CD4-positive, alpha-beta T cell treated with Interleukin-1 beta for 1 hour (primary cell): ENCODE results near the gene TOMM70.
"Not testable (repeated sequence)": the region's sequence is repeated elsewhere in the genome, so short reads cannot be mapped to it uniquely, and the experiment has no call there.

Source experiments
- DNase-seq, 2 donors: peaks; one replicate each; pipeline ENCODE4 v3.0.0-alpha.2; 2020 to 2022

The TOMM70 gene

GRCh38 chr3:100400780-100401673 is at the start of gene TOMM70, which contains the start of gene LNP1:
TSS of gene TOMM70 (minus strand) at chr3:100401089. CDS start at chr3:100400949, 140 bp downstream.
TSS of gene LNP1 (plus strand) at chr3:100401539. CDS start at chr3:100429730, 28,191 bp downstream.
- DNase-seq = peak; percentile 92

- no peak for DNase-seq
Measured at GRCh38 chr3:100449214-100449613, 48.3 kb upstream of the TOMM70 start.

DNA sequence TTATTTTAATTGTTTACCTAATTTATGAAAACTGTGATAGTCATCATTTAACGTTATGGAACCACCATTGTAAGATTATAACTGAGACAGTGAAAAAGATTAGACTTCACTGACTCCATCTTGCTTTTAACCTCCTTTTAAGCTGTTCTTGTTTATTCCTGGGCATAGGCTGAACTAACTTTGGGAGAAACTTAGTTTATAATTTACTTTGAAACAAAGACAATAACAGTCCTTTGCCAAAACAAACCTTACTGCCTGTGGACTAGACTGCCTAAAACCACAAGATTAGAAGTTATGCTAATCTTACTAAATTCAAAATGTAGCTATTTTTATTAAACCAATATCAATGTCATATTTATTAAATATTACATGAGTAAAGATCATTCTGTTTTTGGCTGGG is 47.2 kb upstream of the TOMM70 start:
- DNase-seq = no peak

- not testable (repeated sequence) for DNase-seq
Measured at GRCh38 chr3:100447067-100447466, 46.2 kb upstream of the TOMM70 start.

DNA sequence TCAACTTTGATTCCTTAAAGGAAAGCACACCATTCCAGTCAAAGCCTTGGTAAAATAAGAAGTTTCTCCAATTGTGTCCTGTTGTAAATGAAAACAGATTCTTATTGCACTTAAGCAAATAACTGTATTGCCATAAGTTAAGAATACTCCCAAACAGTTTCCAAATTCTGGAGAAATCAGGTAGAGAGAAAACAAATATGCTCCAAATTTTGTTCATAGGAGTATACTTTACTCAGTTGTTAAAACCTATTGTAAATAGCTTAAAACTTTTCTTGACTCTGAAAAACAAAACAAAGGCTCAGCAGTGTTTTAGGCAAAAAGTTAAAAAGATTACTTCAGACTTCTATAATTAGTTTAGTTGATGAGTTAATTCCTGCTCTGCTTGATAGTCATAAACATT is 42.8 kb upstream of the TOMM70 start:
- no peak for DNase-seq

DNA sequence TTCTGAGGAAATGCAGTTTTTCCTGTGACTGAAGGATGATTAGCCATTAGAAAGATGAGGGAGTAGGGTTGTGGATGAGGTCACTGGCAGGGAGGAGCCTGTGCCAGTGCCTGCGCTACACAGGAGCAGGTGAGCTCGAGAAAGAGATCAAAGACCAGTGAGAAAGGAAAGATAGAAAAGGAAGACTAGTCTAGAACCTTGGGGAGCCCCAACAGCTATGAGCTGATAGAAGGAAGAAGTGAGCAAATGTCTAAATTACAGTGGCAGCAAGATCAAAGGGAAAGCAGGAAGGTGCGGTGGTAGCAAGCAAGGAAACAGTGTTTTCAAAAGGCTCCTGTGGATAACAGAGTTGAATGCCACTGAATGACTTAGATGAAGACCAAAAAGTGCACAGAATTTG is 40.0 kb upstream of the TOMM70 start:
- DNase-seq = no peak

- no peak for DNase-seq
Measured at GRCh38 chr3:100438623-100438974, 37.7 kb upstream of the TOMM70 start.

DNA sequence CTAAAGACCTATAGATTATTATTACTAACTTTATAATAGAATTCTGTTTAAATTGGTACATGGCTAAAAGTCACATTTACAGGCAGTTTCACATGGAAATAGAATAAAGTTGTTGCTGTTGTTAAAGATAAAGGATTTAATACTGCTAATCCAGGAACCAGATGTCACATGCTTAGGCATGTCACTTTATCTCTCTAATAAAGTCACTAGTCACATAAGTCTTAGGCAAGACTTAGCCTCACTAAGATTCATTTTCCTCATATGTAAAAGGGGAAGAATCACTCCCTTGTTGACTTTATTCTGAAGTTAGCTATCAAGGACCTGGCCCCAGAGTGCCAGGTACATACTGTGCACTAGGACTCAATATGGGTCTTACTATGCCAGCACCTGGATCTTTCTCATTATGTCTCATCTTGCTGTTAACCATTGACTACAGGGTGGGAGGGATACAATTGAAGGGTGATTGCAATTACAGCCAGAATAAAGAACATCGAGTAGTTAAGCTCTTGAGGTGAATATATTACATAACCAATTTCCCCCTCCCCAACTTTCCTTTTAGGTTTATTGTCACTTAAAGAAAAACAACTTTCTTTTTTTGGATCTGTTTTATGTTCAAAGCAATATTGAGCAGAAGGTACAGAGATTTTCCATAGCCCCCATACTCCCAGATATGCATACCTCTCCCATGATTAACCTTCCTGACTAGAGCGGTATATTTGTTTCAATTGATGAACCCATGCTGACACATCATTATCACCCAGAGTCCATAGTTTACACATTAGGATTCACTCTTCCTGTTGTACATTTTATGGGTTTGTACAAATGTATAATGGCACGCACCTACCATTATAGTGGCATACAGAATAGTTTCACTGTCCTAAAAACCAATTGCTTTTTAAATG is 37.1 kb upstream of the TOMM70 start:
- DNase-seq = no peak

DNA sequence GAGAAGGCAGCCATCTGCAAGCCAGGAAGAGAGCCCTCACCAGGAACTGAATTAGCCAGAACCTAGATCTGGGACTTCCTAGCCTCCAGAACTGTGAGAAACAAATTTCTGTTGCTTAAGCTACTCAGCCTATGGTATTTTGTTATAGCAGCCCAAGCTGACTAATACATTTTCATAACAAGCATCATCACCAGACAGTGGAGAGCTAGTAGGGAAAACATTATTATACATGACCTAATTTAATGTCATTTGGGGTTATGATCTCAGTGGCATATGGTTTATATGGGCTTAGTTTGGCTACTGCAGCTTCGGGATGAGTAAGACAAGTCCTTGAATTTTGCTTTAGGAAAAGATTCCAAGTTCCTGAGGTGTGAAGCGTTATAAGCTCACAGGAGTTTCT is 36.1 kb upstream of the TOMM70 start:
- no peak for DNase-seq

DNA sequence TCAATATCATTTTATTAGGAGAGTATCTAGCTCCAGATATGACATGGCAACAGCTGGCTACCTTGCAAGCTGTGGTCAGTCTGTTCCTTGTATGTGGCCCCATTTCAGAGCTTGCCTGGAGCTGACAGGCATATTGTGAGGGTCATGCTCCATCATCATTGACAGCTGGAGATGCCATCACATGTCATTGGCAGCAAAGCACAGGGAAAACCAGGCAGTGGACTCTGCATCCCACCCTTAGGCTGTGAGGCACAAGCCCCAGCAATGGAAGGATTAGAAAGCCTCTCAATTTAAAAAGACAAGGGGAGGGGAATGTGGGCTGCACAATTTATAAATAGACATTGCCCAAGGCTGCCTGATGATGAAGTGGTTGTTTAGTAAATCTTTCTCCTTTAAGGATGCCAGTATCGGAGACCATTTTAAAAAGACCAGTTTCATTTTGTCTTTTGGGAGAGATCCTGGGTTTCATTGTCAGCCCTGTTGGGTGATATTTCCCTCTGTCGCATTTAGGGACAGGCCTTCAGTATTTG is 28.4 kb upstream of the TOMM70 start:
- DNase-seq = no peak

- DNase-seq = no peak
Measured at GRCh38 chr3:100427699-100428098, 26.8 kb upstream of the TOMM70 start.

DNA sequence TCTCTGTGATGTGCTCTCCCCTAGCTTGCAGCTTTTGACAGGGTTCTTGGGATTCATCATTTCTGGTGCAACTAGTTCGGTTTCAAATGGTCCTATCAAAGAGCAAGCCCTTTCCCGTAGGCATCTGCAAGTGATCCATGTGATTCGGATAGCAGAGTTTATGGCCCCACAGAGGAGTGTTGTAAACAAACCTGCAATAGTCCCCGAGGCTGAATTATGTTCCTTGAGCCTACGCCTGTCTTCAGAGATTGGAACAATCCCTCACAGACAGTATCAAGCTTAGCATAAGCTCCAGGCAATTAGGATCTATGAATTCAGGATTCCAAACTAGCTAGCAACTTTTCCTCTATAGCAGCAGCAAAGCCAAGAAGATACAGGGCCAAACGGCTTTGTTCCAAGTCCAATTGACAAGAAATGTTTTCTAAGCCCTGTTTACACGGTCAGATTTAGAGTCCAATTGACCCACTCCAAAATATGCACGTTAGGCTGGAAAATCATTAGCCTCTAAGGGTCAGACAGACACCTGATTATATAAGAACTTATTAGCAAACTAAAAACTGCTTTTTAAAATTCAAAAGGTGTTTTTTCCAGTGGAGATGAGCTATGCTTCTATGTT is 25.3 kb upstream of the TOMM70 start:
- no peak for DNase-seq

DNA sequence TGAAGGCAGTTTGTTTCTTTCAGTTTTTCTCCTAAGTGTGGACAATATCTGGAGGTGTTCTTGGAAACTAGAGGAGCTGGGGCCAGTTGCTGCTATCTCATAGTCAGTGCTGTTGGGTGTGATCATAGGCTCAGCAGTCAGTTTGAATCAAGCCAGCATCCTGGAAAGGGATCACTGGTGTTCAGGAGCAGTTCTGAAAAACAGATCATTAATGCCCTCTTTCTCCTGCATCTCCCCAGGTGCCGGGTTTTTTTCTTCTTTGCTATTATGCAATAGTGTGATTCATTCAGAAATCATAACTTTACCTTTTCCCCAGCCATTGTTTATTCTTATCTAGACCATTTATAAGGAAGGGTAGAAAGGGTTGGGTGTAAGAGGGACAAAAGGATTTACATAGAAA is 24.4 kb upstream of the TOMM70 start:
- no peak for DNase-seq

- DNase-seq = no peak
Measured at GRCh38 chr3:100424261-100424660, 23.4 kb upstream of the TOMM70 start.

DNA sequence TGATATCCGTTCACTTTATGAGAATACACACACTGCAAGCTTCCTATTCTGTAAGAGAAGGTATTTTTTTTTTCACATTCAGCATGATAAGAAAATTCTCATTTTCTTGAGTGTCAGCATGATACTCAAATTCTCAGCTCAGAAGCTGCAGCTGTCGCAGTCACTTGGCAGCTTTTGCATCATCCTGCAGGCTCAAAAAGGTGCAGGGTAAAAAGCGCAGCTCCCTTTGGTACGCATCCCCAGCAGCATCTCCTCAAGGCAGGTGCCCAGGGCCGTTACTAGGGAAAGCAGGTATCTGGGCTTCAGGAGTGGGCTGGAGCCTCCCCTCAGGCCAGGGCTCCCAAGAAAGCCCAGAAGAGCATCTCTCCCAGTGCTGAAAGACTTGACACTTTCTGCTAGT is 22.7 kb upstream of the TOMM70 start:
- DNase-seq = no peak

- DNase-seq = no peak
Measured at GRCh38 chr3:100420885-100421284, 20.0 kb upstream of the TOMM70 start.

DNA sequence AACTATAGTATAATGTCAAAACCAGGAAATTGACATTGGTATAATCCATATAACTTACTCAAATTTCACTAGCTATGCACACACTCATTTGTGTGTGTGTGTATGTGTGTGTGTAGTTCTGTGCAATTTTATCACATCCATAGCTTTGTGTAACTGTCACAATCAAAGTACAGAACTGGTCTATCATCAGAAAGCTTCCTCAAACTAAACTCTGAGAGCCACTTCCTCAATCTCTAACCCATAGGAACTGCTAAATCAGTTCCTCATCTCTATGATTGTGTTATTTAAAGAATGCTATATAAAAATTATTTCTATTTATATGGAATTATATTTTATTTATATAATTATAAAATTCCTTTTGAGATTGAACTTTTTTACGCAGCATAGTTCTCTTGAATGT is 18.5 kb upstream of the TOMM70 start:
- no peak for DNase-seq

GRCh38 chr3:100416863-100417262 is 16.0 kb upstream of the TOMM70 start:
- no peak for DNase-seq

DNA sequence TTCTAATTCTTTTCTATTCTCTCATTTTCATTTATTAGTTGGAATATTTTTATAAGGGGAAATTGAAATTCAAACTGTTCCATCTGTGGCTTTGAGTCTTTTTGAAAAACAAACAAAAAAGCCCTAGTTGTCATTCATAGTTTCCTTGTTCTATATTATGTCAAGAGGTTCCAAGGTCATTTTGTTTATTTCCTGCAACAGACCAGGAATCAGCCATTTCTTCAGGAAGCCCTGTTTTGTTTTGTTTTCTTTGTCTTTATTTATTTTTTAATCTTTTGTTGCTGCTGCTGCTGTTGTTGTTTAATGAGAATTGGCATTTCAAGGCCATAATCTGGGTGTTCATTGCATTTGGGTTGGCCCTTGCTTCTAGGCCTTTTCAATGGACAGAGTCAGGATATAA is 15.3 kb upstream of the TOMM70 start:
- no peak for DNase-seq

- DNase-seq = no peak
Measured at GRCh38 chr3:100413613-100414012, 12.7 kb upstream of the TOMM70 start.

GRCh38 chr3:100412912-100413590 is 12.2 kb upstream of the TOMM70 start:
- no peak for DNase-seq
